Activated CD4-positive, alpha-beta T cell treated with anti-CD3 and anti-CD28 coated beads, Interleukin-10, Interleukin-2, amounts not matched to agents 100 ng/mL and 50 ng/mL, durations not matched to agents 16 hours and 8 hours (primary cell): ENCODE results near the gene DENND1A.
"Not testable (repeated sequence)": the region's sequence is repeated elsewhere in the genome, so short reads cannot be mapped to it uniquely, and the experiment has no call there.

Source experiments
- DNase-seq: peaks from one replicate; pipeline ENCODE4 v3.0.0-alpha.2; 2020

Gene DENND1A

GRCh38 chr9:123345567-123345955, 584.4 kb downstream of the DENND1A start:
- DNase-seq: no peak

- DNase-seq: no peak
These were observed 585.6 kb downstream of the DENND1A start for GRCh38 chr9:123344192-123344949.

GRCh38 chr9:123343443-123344191, 586.3 kb downstream of the DENND1A start:
- DNase-seq: no peak

- DNase-seq: no peak
These were observed 587.7 kb downstream of the DENND1A start for GRCh38 chr9:123342247-123342646.

- DNase-seq: no peak
These were observed 588.1 kb downstream of the DENND1A start for GRCh38 chr9:123341816-123342215.

- peak; percentile 84 for DNase-seq
These were observed 590.0 kb downstream of the DENND1A start for GRCh38 chr9:123339666-123340510.

- DNase-seq: peak; percentile 86
These were observed 590.9 kb downstream of the DENND1A start for GRCh38 chr9:123338710-123339665.

- DNase-seq: no peak
These were observed 592.0 kb downstream of the DENND1A start for GRCh38 chr9:123337971-123338370.

GRCh38 chr9:123336959-123337358, 593.0 kb downstream of the DENND1A start:
- DNase-seq: no peak

- DNase-seq: no peak
These were observed 593.5 kb downstream of the DENND1A start for GRCh38 chr9:123336449-123336848.

GRCh38 chr9:123335986-123336329, 594.0 kb downstream of the DENND1A start:
- DNase-seq: no peak

GRCh38 chr9:123335193-123335985, 594.5 kb downstream of the DENND1A start:
- DNase-seq: no peak

- DNase-seq: no peak
These were observed 595.3 kb downstream of the DENND1A start for GRCh38 chr9:123334639-123335038.

- DNase-seq: not testable (repeated sequence)
These were observed 596.8 kb downstream of the DENND1A start for GRCh38 chr9:123333058-123333669.

GRCh38 chr9:123331346-123332060, 598.4 kb downstream of the DENND1A start:
- no peak for DNase-seq
